SK-N-SH (cell line): ENCODE results near the gene ENDOG.
A peak's percentile ranks its signal among the peaks of the same experiment; 100 is the strongest.
"Not testable (repeated sequence)": the region's sequence is repeated elsewhere in the genome, so short reads cannot be mapped to it uniquely, and the experiment has no call there.

ENCODE experiments used
- CTCF ChIP-seq: fragments of 200-600 bp; sonication (generic); IDR thresholded peaks from 2 replicates; pipeline ENCODE4 v1.6.1; 2017; ENCODE audit warnings: antibody characterized with exemption, mild to moderate bottlenecking, moderate library complexity
- EP300 ChIP-seq, 2 experiments: IDR thresholded peaks; 2 replicates each; pipeline versions ENCODE4 v1.4.0 to v1.6.1; 2012; ENCODE audit warnings: borderline replicate concordance in 1 of 2, low read depth in 1 of 2, low read length in 1 of 2
- EZH2phosphoT487 ChIP-seq: fragments of 200-600 bp; sonication (generic); IDR thresholded peaks from 2 replicates; pipeline ENCODE4 v1.6.1; 2017; ENCODE audit warnings: low read depth, mixed run types, mild to moderate bottlenecking, antibody characterized with exemption, moderate library complexity, borderline replicate concordance
- FOSL2 ChIP-seq: IDR thresholded peaks from 2 replicates; pipeline ENCODE4 v1.4.0; 2012; ENCODE audit warnings: low read depth, mild to moderate bottlenecking, moderate library complexity, borderline replicate concordance
- NRF1 ChIP-seq: IDR thresholded peaks from 2 replicates; pipeline ENCODE4 v1.6.1; 2012; ENCODE audit warnings: low read depth, mild to moderate bottlenecking, low read length
- PBX3 ChIP-seq: IDR thresholded peaks from 2 replicates; pipeline ENCODE4; 2012
- RFX5 ChIP-seq: IDR thresholded peaks from 2 replicates; pipeline ENCODE4 v1.6.1; 2012; ENCODE audit warnings: mild to moderate bottlenecking, improper control_type of control experiment, low read length
- RXRA ChIP-seq: IDR thresholded peaks from 2 replicates; pipeline ENCODE4 v1.4.0; 2012; ENCODE audit warnings: low read depth, mild to moderate bottlenecking, borderline replicate concordance
- SIN3A ChIP-seq: IDR thresholded peaks from 2 replicates; pipeline ENCODE4 v1.6.1; 2012; ENCODE audit warnings: low read depth, mild to moderate bottlenecking, low read length, moderate library complexity, borderline replicate concordance
- TAF1 ChIP-seq: IDR thresholded peaks from 2 replicates; pipeline ENCODE4 v1.6.1; 2012; ENCODE audit warnings: low read depth, mild to moderate bottlenecking, low read length, moderate library complexity, borderline replicate concordance
- YY1 ChIP-seq: IDR thresholded peaks from 2 replicates; pipeline ENCODE4 v1.4.0; 2012; ENCODE audit warnings: low read depth, mild to moderate bottlenecking
- ZBTB33 ChIP-seq: IDR thresholded peaks from 2 replicates; pipeline ENCODE4 v1.4.0; 2012; ENCODE audit warnings: low read depth, borderline replicate concordance

- TF ChIP-seq EP300 (IDR thresholded peaks at IDR 0.05; ENCODE audit: borderline replicate concordance in 1 of 2, low read depth in 1 of 2, low read length in 1 of 2); SIN3A; YY1; EZH2phosphoT487; PBX3; NRF1; FOSL2; TAF1; ZBTB33; RXRA; RFX5: not testable (repeated sequence)
- TF ChIP-seq CTCF: peak; percentile 55
Measured at GRCh38 chr9:128851779-128852600, 33.7 kb downstream of the ENDOG start.
